Measurements from ENCODE around the gene TRIP10. TPM values are rescaled to one million over a fixed set of nuclear protein-coding genes. Genes with fewer than 3 reads are reported as not detected.

TRIP10 gene
- total and polyA plus RNA-seq, 9 donors = 57.3 to 149 (median 106) TPM

DNA sequence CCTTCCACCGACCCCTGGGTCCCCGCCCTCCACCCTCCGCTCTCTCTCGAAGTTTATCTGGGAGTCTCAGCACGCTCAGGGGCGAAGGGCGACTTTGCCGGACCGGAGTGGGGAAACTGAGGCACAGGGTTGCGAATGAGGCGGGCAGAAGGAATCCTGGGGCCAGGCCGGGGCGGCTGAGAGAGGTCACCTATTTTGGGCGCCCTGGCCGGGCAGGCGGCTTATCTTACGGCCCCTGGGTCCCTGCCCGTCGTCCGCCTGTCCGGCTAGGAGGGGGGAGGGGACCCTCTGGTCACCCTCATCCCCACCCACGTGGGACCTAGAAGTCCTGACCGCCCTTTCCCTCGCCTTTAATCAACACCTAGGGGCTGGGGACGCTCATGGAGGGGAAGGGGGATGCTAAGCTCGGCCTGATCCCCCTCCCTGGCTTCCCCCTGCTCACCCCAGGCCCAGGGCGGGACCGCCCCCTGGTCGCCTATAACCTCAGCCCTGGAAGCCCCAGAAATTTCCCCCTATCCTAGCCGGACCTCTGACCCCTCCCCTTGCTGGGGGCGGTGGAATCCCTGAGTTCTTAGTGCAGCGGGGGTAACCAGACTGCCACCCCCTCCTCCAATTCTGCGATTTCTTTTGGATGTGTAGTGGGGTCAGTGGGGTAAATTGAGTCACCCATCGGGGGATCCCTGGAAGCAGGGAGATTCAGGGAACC lies 556 bp downstream of the TRIP10 start:
- Histone ChIP-seq H3K4me1 (ENCODE audit: insufficient read depth) (peaks cover 29% of the 10 kb centered on the region), H3K9me3 (no peaks in the 10 kb centered on the region), H3K27ac (peak overlapping the region; percentile 82 to 83), H3K4me3 (peak overlapping the region; percentile 60), H3K36me3 (no peaks in the 10 kb centered on the region), H3K27me3 (no peaks in the 10 kb centered on the region)
- intact Hi-C loops (cut with DNase I) = loop anchor here in 1 of 4 donors (10.0 kb wide), 1 partner anchor 525 kb away; no protein-coding TSS in a partner anchor
- 0 to 1% (median 1%) methylated on average over 26 to 34 of the region's 34 CpGs for WGBS, 3 donors
- peak in 1 of 5 donors; percentile 53 for DNase-seq
- TF ChIP-seq EP300 (IDR thresholded peaks at IDR 0.05) = no peak
- TF ChIP-seq, protein P1, sequence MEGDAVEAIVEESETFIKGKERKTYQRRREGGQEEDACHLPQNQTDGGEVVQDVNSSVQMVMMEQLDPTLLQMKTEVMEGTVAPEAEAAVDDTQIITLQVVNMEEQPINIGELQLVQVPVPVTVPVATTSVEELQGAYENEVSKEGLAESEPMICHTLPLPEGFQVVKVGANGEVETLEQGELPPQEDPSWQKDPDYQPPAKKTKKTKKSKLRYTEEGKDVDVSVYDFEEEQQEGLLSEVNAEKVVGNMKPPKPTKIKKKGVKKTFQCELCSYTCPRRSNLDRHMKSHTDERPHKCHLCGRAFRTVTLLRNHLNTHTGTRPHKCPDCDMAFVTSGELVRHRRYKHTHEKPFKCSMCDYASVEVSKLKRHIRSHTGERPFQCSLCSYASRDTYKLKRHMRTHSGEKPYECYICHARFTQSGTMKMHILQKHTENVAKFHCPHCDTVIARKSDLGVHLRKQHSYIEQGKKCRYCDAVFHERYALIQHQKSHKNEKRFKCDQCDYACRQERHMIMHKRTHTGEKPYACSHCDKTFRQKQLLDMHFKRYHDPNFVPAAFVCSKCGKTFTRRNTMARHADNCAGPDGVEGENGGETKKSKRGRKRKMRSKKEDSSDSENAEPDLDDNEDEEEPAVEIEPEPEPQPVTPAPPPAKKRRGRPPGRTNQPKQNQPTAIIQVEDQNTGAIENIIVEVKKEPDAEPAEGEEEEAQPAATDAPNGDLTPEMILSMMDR (IDR thresholded peaks at IDR 0.05) = no peak
- TF ChIP-seq POLR2A (IDR thresholded peaks at IDR 0.05) = no peak

DNA sequence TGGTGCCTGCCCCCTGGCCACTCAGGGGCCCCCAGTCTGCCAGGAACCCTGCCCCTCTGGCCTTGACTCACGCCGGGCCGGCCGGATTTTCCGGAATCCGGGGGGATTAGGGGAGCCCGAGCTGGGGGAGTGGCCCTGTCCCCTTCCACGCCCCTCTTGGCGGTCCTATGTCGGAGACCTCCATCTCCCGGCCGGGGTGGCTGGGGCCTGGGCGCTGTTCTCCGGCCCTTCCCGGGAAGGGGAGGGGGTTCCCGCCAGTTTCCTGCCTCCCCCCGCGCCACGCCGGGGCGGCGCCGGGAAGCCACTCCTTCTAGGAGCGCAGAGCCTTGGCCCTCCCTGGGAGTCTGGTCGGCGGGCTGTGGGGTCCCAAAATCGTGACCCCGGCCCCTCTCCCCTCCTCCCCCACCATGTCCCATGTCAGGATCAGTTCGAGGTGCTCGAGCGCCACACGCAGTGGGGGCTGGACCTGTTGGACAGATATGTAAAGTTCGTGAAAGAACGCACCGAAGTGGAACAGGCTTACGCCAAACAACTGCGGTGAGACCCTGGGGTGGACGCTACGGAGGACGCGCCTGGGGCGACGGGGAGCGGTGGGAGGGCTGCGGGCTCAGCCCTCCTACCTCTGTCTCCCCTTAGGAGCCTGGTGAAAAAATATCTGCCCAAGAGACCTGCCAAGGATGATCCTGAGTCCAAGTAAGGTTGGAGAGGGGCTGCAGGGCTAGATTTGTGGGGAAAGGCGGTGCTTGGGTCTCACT lies 1.3 kb downstream of the TRIP10 start:
- WGBS, 3 donors = 1 to 2% (median 1%) methylated on average over 38 to 46 of the region's 46 CpGs
- Histone ChIP-seq H3K4me3 (peak overlapping the region; percentile 60), H3K36me3 (no peaks in the 10 kb centered on the region), H3K9me3 (no peaks in the 10 kb centered on the region), H3K27me3 (no peaks in the 10 kb centered on the region), H3K4me1 (ENCODE audit: insufficient read depth) (peaks cover 29% of the 10 kb centered on the region), H3K27ac (peak overlapping the region; percentile 82 to 83)
- TF ChIP-seq, protein P1 (IDR thresholded peaks at IDR 0.05) = no peak
- TF ChIP-seq EP300 (IDR thresholded peaks at IDR 0.05) = peak; percentile 62
- TF ChIP-seq POLR2A (IDR thresholded peaks at IDR 0.05) = peak; percentile 28
- intact Hi-C loops (cut with DNase I) = loop anchor here in 1 of 4 donors (10.0 kb wide), 1 partner anchor 526 kb away; no protein-coding TSS in a partner anchor
- peak; percentile 66 to 79 (median 77) for DNase-seq

DNA sequence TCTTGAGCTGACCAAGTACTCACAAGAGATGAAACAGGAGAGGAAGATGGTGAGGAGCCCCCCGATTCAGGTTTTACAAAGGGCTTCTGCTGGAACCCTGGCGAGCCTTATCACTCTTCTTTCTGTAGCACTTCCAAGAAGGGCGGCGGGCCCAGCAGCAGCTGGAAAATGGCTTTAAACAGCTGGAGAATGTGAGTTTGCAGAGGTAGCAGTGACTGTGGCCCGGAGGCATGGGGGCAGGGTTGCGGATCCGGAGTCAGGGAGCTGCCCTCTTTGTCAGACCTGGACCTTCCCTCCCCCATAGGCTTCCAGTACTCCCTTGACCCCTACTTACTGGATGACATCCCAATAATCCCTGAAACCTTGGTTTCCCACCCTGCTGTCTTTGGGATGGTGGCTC lies 3.6 kb downstream of the TRIP10 start:
- peak overlapping the region in 1 of 2 donors; percentile 5 for H3K27ac ChIP-seq
- no peak for DNase-seq
- H3K4me3 ChIP-seq = no peak overlapping the region
- no peaks in the 10 kb centered on the region for H3K9me3 ChIP-seq
- no peaks in the 10 kb centered on the region for H3K27me3 ChIP-seq
- intact Hi-C loops (cut with DNase I) = loop anchor here in 1 of 4 donors (10.0 kb wide), 1 partner anchor 528 kb away; no protein-coding TSS in a partner anchor
- peaks cover 24% of the 10 kb centered on the region for H3K4me1 ChIP-seq (ENCODE audit: insufficient read depth)
- WGBS, 3 donors = 21 to 38% (median 24%) methylated on average over 7 of the region's 7 CpGs
- no peaks in the 10 kb centered on the region for H3K36me3 ChIP-seq
- TF ChIP-seq, protein P1 (IDR thresholded peaks at IDR 0.05) = no peak
- TF ChIP-seq EP300 (IDR thresholded peaks at IDR 0.05) = no peak
- no peak for TF ChIP-seq POLR2A (IDR thresholded peaks at IDR 0.05)

DNA sequence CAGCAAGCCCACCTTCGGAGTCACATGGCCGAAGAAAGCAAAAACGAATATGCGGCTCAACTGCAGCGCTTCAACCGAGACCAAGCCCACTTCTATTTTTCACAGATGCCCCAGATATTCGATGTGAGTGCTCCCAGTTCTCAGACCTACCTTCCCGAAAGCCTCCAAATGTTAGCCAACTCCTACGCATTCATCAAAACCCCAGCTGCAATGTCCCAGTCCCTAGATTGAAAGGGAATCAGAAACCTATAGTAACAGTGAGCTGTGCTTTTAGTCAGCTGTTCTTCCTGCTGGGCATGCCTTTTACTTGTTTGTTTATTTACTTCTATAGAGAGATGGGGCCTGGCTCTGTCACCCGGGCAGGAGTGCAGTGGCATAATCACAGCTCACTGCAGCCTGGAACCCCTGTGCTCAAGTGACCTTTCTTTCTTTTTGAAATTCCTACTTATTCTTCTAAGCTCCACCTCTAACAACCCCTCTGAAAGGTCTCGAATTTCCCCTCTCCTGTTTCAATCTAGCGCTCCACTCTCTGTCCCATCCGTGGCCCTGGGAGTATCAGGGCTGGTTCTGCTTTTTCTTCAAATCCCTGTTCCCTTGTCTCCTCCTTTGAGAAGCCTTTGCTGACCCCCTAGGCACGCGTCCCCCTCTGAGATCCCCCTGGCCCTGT lies 4.4 kb downstream of the TRIP10 start:
- H3K27me3 ChIP-seq = no peaks in the 10 kb centered on the region
- peaks cover 17% of the 10 kb centered on the region for H3K4me1 ChIP-seq (ENCODE audit: insufficient read depth)
- intact Hi-C loops (cut with DNase I) = loop anchor here in 1 of 4 donors (10.0 kb wide), 1 partner anchor 529 kb away; no protein-coding TSS in a partner anchor
- DNase-seq = no peak
- H3K27ac ChIP-seq = peak overlapping the region; percentile 51
- 76 to 80% (median 80%) methylated on average over 15 of the region's 15 CpGs for WGBS, 3 donors
- H3K9me3 ChIP-seq = no peaks in the 10 kb centered on the region
- TF ChIP-seq, protein P1 (IDR thresholded peaks at IDR 0.05) = no peak
- TF ChIP-seq POLR2A (IDR thresholded peaks at IDR 0.05) (no peak), EP300 (IDR thresholded peaks at IDR 0.05) (no peak)
- H3K4me3 ChIP-seq = no peak overlapping the region
- H3K36me3 ChIP-seq = no peaks in the 10 kb centered on the region

Measured in ovary (tissue), 9 donors.